HS-27A (cell line): ENCODE measurements around the gene IL1RL2.

Source experiments
- DNase-seq: peaks from one replicate; pipeline ENCODE4 v3.0.0-alpha.2; 2012; ENCODE audit warnings: low read depth, missing footprints

Gene IL1RL2

DNA sequence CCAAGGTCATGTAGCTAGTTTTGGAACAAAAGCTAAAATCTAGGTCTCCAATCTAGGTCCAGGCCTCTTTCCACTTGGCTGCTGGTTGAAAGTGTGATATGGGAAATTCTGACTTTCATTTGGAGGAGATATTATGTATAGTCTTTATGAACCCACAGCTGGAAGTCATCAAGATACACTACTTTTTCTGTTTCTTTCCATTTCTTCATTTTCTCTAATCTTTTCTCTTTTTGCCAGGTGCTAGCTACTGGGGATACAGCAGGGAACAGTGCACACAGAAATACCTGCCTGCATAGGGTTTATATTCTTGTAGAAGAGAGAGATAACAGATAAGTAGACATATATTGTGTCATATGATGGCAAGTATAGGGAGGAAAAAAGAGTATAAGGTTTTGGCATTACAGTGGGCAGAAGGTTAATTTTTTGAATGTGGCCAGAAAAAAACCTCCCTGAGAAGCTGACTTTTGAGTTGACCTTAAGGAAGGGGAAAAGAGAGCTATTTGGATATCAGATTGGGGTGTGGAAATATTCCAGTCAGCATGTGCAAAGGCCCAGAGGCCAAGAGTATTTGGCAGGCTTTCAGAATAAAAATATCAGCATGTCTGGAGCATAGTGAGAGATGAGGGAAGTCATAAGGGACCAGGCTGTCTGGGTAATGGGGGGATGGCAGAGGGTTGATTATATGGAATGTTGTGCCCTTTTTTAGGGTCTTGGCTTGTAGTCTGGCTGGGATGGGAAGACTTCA is 28.6 kb upstream of the IL1RL2 start:
- DNase-seq, result no peak

DNA sequence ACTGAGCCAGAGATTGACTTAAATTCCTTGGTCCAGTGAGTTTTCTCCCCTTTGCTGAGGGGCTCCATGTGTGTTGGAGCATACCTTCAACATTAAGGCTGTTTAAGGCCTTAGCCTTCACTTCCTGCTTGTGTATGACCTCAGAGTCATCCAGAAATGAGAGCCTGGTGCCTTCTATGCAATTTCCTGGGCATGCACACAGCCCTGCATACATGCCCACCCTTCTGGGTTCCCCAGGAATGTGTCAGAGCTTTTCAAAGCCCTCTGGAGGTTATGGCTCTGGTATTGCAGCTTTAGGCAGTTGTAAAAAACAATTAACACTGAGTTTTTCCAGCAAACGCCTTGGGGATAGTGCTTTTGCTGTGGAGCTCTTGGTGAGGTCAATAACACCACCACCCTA is 27.5 kb upstream of the IL1RL2 start:
- DNase-seq, result no peak

DNA sequence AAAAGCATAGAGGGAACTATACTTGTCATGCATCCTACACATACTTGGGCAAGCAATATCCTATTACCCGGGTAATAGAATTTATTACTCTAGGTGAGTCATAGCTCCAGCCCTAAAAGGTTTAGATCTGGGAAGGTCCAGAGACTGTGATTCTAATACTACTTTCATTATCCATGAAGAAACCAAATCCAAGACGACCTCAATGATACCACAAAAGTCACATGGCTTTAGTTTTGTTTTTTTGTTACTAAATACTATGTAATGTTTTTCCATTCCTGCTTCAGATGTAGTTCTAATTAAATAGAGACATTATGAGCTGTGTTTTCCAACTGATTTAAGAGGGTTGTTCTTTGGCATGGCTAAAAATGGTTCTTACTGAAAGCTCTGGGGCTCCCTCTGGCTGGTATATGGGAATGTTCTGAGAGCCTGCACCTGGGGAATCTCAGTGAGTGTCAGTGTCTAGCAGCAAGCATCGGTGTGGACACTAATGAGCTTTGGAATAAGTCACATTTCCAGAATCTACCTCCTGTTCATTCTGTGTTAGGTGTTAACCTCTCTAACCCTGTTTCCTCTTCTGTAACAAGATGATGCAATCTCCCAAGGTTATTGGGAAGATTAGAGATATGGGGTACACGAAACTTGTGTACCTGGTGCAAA is 20.5 kb upstream of the IL1RL2 start:
- DNase-seq, result peak; percentile 19

DNA sequence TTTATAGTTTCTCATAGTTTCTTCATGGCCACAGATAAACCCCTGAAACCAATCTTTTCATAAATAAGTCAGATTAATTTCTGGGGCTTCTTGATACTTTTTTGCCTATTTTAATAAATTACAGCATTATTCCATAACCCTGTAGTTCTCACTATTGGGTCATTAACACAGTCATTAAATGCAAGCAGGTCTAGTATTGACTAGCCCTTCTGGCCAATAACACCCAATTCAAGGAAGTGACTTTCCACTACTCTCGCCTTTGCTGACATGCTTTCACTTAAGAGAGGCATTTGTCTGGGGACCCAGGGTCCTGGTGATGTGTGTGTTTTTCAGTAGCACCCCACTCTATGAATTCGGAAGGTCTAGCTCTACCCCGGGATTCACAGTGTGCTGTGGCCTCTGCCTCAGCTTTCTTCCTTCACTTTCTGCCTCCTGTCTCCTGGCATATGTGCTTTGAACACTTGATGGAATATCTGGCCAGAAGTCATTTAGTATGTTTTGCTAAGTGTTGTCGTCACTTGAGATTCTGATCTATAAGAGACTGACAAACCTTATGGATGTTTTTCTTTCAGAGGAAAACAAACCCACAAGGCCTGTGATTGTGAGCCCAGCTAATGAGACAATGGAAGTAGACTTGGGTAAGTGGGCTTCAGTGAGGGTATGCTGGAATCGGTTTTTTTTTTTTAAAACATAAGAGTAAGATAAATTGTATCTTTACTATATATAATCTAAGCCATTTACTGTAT is 18.6 kb upstream of the IL1RL2 start:
- no peak for DNase-seq

- DNase-seq, result no peak
Observed at GRCh38 chr2:102171946-102172345, 14.9 kb upstream of the IL1RL2 start.

DNA sequence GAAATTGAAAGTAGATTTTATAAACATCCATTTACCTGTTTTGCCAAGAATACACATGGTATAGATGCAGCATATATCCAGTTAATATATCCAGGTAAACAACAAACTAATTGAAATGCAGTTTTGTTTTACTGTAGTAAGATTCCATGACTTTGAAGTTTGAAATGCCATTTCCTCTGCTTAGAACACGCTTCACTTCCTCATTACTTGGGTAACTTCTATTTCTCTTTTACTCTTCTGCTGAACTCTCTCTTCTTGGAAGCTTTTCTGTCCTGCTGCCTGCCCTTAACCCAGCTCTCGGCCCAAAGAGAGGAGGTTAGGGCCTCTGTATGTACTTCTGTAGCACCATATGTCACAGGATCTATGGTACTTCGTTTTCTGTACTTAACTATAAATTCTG is 14.1 kb upstream of the IL1RL2 start:
- no peak for DNase-seq

DNA sequence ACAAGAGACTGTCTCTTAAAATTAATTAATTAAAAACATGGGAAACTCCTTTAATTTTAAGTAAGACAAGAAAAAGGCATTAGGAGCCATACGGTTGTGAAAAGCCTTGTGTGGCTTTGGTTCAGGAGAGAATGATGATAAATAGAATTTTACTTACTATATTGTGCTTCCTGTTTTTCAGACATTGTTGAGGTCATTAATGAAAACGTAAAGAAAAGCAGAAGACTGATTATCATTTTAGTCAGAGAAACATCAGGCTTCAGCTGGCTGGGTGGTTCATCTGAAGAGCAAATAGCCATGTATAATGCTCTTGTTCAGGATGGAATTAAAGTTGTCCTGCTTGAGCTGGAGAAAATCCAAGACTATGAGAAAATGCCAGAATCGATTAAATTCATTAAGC is 10.7 kb upstream of the IL1RL2 start:
- DNase-seq, result no peak

DNA sequence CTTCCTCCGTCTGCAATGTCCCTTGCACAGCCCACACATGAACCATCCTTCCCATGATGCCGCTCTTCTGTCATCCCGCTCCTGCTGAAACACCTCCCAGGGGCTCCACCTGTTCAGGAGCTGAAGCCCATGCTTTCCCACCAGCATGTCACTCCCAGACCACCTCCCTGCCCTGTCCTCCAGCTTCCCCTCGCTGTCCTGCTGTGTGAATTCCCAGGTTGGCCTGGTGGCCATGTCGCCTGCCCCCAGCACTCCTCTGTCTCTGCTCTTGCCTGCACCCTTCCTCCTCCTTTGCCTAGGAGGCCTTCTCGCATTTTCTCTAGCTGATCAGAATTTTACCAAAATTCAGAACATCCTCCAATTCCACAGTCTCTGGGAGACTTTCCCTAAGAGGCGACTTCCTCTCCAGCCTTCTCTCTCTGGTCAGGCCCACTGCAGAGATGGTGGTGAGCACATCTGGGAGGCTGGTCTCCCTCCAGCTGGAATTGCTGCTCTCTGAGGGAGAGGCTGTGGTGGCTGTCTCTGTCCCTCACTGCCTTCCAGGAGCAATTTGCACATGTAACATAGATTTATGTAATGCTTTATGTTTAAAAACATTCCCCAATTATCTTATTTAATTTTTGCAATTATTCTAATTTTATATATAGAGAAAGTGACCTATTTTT is 8.9 kb upstream of the IL1RL2 start:
- DNase-seq, result no peak

DNA sequence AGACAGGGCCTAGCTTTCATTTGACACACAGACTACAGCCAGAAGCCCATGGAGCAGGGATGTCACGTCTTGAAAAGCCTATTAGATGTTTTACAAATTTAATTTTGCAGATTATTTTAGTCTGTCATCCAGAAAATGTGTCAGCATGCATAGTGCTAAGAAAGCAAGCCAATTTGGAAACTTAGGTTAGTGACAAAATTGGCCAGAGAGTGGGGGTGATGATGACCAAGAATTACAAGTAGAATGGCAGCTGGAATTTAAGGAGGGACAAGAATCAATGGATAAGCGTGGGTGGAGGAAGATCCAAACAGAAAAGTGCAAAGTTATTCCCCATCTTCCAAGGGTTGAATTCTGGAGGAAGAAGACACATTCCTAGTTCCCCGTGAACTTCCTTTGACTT is 7.8 kb upstream of the IL1RL2 start:
- DNase-seq, result no peak

- no peak for DNase-seq
Observed at GRCh38 chr2:102179788-102180686, 6.8 kb upstream of the IL1RL2 start.

DNA sequence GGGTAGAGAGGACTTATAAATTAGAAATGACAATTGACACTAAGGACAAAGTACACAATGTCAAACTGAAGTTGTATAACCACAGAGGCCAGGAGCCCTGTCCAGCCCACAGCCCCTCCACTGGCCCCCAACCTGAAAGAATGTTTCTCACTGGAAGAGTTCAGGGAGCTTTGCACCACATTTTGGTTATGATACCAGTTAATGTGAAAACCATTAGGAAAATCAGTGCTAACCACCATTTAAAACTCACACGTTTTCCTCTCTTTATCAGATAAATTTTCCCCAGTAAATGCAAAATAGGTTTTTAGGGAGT is 6.2 kb upstream of the IL1RL2 start:
- DNase-seq, result no peak

DNA sequence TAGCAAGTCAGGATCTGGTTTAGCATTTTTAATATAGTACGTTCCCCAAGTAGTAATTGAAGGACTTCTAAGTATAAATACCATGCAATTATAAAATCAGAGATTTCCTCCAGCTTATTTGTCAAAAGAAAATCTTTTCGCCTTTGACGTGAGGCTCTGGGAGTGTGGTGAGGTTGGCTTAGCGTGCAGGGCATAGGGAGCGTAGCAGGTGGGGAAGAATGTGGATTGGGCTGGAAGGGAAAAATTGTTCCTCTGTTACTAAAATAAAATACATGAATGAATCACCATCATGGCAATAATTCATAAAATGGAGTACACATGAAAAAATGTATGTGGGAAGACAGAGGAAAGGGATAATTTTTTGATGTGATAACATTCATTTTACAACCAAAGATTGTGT is 5.4 kb upstream of the IL1RL2 start:
- DNase-seq, result no peak

- no peak for DNase-seq
Observed at GRCh38 chr2:102181919-102182635, 4.7 kb upstream of the IL1RL2 start.

DNA sequence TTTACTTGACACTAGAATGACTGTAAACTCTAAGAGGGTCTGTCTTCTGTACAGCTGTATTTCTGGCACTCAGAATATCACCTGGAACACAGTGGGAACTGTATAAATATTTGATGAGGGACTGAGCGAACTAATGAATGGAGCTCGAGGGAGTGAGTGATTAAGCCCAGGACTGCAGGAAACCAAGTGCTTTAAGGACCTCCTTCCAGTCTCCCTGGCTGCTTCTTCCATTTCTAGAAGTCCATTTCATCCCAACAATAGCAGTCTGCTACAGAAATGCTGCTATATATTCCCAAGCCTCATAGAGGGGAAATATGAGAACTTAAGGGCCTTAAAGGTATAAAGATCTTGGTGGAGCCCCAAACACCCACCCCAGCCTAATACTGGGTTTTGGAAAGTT is 2.8 kb upstream of the IL1RL2 start:
- no peak for DNase-seq

GRCh38 chr2:102184568-102184967 is 2.3 kb upstream of the IL1RL2 start:
- DNase-seq, result no peak

DNA sequence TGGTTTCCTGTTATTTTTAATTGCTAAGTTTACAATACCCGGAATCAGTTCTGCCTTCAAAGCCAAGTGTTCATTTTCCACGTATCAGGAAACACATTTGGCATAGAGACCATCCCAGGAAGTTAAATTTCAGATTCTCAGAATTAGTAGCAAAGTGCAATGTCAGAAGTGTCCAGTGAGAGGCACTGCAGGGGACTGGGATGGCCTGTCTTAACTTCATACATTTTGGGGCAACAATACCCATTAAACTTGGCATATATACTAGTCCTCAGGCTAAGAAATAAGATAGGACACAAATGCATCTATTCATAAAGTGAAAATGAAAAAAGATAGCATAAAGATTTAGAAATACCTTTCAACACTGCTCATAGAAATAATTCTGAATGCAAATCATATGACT is 1.5 kb upstream of the IL1RL2 start:
- DNase-seq, result no peak

- DNase-seq, result peak; percentile 14
Observed at GRCh38 chr2:102187496-102188150, 800 bp downstream of the IL1RL2 start.

DNA sequence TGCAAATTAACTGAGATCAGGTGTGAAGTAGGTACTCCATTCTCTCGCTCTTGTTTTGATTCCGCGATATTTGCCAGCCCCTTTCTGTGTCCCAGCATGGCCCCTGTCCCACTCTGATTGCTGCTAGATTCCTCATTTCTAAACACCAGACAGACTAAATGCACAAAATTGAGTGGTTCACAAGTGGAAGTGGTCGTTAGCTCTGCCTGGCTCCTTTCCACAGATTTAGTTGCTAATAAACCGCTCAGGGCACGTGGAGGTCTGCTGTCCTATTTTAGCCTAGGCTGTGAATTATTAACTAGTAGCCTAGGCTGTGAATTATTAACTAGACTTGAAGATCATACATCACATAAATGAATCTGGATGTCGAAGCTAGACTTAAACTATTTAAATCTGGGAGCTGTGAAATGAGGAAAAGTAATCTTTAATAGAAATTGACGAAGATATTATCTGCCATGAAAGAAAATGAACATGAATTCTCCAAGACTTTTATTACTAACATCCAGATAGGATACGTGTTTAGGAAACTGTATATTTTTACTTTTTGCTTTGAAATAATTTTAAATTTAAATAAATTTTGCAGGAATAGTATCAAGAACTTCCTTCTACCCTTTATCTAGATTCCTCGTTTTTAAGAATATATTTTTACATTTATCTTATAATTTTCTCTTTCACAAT is 3.7 kb downstream of the IL1RL2 start:
- DNase-seq, result no peak

- DNase-seq, result no peak
Observed at GRCh38 chr2:102191501-102191900, 4.7 kb downstream of the IL1RL2 start.

GRCh38 chr2:102193074-102193473 is 6.3 kb downstream of the IL1RL2 start:
- DNase-seq, result no peak
